ENCODE measurements around the gene HIC1. TPM values are rescaled to one million over a fixed set of nuclear protein-coding genes. Genes with fewer than 3 reads are reported as not detected.

The HIC1 gene
- total RNA-seq, 2 donors from 2014 or later, result 20.5 to 33.1 TPM

- H3K27ac ChIP-seq, result peak overlapping the region in 1 of 2 donors; percentile 11
- intact Hi-C loops (cut with DNase I), result no loop called here
Measured at GRCh38 chr17:2107050-2107449, 52.1 kb downstream of the HIC1 start.

GRCh38 chr17:2107506-2107905 lies 52.6 kb downstream of the HIC1 start:
- no peak for DNase-seq (ENCODE audit: low spot score)
- Histone ChIP-seq H3K4me3 (no peak overlapping the region), H3K27ac (peak overlapping the region in 1 of 2 donors; percentile 11), H3K36me3 (no peaks in the 10 kb centered on the region), H3K4me1 (replicated peaks) (peaks cover 3% of the 10 kb centered on the region), H3K27me3 (replicated peaks; ENCODE audit: insufficient read depth) (no peaks in the 10 kb centered on the region), H3K9me3 (no peaks in the 10 kb centered on the region)
- TF ChIP-seq POLR2A (IDR thresholded peaks at IDR 0.05) (no peak), POLR2AphosphoS5 (IDR thresholded peaks at IDR 0.05) (no peak), CTCF (IDR thresholded peaks at IDR 0.05) (no peak)
- 24% methylated on average over 3 of the region's 3 CpGs for WGBS
- intact Hi-C loops (cut with DNase I), result no loop called here

More at GRCh38 chr17:2107050-2107449, 52.1 kb downstream of the HIC1 start:
- no peaks in the 10 kb centered on the region for H3K36me3 ChIP-seq
- H3K4me1 ChIP-seq (replicated peaks), result peaks cover 3% of the 10 kb centered on the region
- WGBS, result 68% methylated on average over 2 of the region's 2 CpGs
- DNase-seq (ENCODE audit: low spot score), result no peak
- no peaks in the 10 kb centered on the region for H3K9me3 ChIP-seq
- no peaks in the 10 kb centered on the region for H3K27me3 ChIP-seq (replicated peaks; ENCODE audit: insufficient read depth)
- H3K4me3 ChIP-seq, result no peak overlapping the region
- TF ChIP-seq POLR2A (IDR thresholded peaks at IDR 0.05) (no peak), POLR2AphosphoS5 (IDR thresholded peaks at IDR 0.05) (no peak), CTCF (IDR thresholded peaks at IDR 0.05) (no peak)

- Histone ChIP-seq H3K36me3 (no peaks in the 10 kb centered on the region), H3K4me3 (no peak overlapping the region), H3K27me3 (replicated peaks; ENCODE audit: insufficient read depth) (no peaks in the 10 kb centered on the region), H3K27ac (no peak overlapping the region), H3K4me1 (replicated peaks) (peaks cover 3% of the 10 kb centered on the region), H3K9me3 (no peaks in the 10 kb centered on the region)
- no peak for TF ChIP-seq POLR2AphosphoS5 (IDR thresholded peaks at IDR 0.05)
- no peak for TF ChIP-seq CTCF (IDR thresholded peaks at IDR 0.05)
- TF ChIP-seq POLR2A (IDR thresholded peaks at IDR 0.05), result no peak
- intact Hi-C loops (cut with DNase I), result no loop called here
- 80% methylated on average over 8 of the region's 8 CpGs for WGBS
- no peak for DNase-seq (ENCODE audit: low spot score)
Measured at GRCh38 chr17:2108170-2108569, 53.3 kb downstream of the HIC1 start.

GRCh38 chr17:2110436-2110835 lies 55.5 kb downstream of the HIC1 start:
- peaks cover 3% of the 10 kb centered on the region for H3K4me1 ChIP-seq (replicated peaks)
- H3K4me3 ChIP-seq, result no peak overlapping the region
- H3K9me3 ChIP-seq, result no peaks in the 10 kb centered on the region
- H3K27me3 ChIP-seq (replicated peaks; ENCODE audit: insufficient read depth), result no peaks in the 10 kb centered on the region
- H3K36me3 ChIP-seq, result no peaks in the 10 kb centered on the region
- H3K27ac ChIP-seq, result peak overlapping the region in 1 of 2 donors; percentile 13
- intact Hi-C loops (cut with DNase I), result no loop called here
- WGBS, result 88% methylated on average over 6 of the region's 6 CpGs
- DNase-seq (ENCODE audit: low spot score), result no peak
- TF ChIP-seq CTCF (IDR thresholded peaks at IDR 0.05), result no peak
- no peak for TF ChIP-seq POLR2AphosphoS5 (IDR thresholded peaks at IDR 0.05)
- no peak for TF ChIP-seq POLR2A (IDR thresholded peaks at IDR 0.05)

- Histone ChIP-seq H3K4me1 (replicated peaks) (peaks cover 3% of the 10 kb centered on the region), H3K9me3 (no peaks in the 10 kb centered on the region), H3K4me3 (no peak overlapping the region), H3K36me3 (no peaks in the 10 kb centered on the region), H3K27me3 (replicated peaks; ENCODE audit: insufficient read depth) (no peaks in the 10 kb centered on the region), H3K27ac (peak overlapping the region; percentile 13 to 38)
- WGBS, result 45% methylated on average over 5 of the region's 5 CpGs
- intact Hi-C loops (cut with DNase I), result no loop called here
- DNase-seq (ENCODE audit: low spot score), result peak; percentile 78
- no peak for TF ChIP-seq POLR2A (IDR thresholded peaks at IDR 0.05)
- peak; percentile 54 for TF ChIP-seq POLR2AphosphoS5 (IDR thresholded peaks at IDR 0.05)
Measured at GRCh38 chr17:2111691-2112090, 56.8 kb downstream of the HIC1 start.

MicroRNAs within 50 kb of the gene (microRNA counts, 767-probe panel; counts per million panel counts)
- 4,223 to 4,663 counts per million in 2 donors for microRNA hsa-miR-132-3p
- microRNA hsa-miR-212-3p, result 0 to 431 counts per million in 2 donors

Small RNAs within 50 kb of the gene (microRNA-seq; reads per million reads assigned to microRNA genes)
- gene MIR132 (1,722 reads per million, percentile 90 among the genes with 10 or more reads in this experiment), gene MIR212 (51.8 reads per million, percentile 67 among the genes with 10 or more reads in this experiment)

Small RNAs within 50 kb of the gene (small RNA-seq; reads per million reads assigned to genes)
- gene AC090617.6 (0 reads per million in 2 donors), gene AC090617.9 (0 reads per million in 2 donors), gene MIR132 (9.4 to 21.5 reads per million in 2 donors), gene MIR212 (10.5 to 19.4 reads per million in 2 donors), gene OVCA2 (0 reads per million in 2 donors)

Other genes with a start within 250 kb of the HIC1 start
- 10 to 100 TPM; 13.6 to 14.7 TPM for gene SMYD4, start 225.2 kb upstream of the HIC1 start, total RNA-seq
- 10 to 100 TPM; 33.0 to 34.0 TPM for gene RPA1, start 225.1 kb upstream of the HIC1 start, total RNA-seq
- 10 to 100 TPM in 1 of 2 donors, 1 to 10 TPM in 1; 8.3 to 21.5 TPM for gene RTN4RL1, start 29.8 kb upstream of the HIC1 start, total RNA-seq
- gene DPH1, start 24.9 kb upstream of the HIC1 start, total RNA-seq, result 10 to 100 TPM; 61.4 to 84.1 TPM
- gene OVCA2, start 13.1 kb upstream of the HIC1 start, total RNA-seq, result 10 to 100 TPM; 52.2 to 57.5 TPM
- 10 to 100 TPM; 23.8 to 56.0 TPM for gene SMG6, start 248.7 kb downstream of the HIC1 start, total RNA-seq
- 10 to 100 TPM; 10.8 to 27.5 TPM for gene SRR, start 248.8 kb downstream of the HIC1 start, total RNA-seq